Endothelial cell of umbilical vein (primary cell): ENCODE measurements around the gene SCAPER. TPM values are rescaled to one million over a fixed set of nuclear protein-coding genes. Genes with fewer than 3 reads are reported as not detected.

Source experiments
- BruUV-seq: library from RNA; stranded (reverse); fragments of 400-500 nt; replicated peaks from 2 replicates; lab custom pipeline; 2021; lab: Mats Ljungman, UMichigan
- CTCF ChIA-PET: fragments of 300-600, 350-600 bp; sonication (Branson Sonifier 250); formaldehyde crosslinking; loops from one replicate; lab custom pipeline; 2021; ENCODE audit warnings: antibody characterized with exemption, inconsistent platforms; lab: Charles Lee
- POLR2A ChIA-PET: fragments of 300-600, 350-600 bp; sonication (Branson Sonifier 250); formaldehyde crosslinking; loops from one replicate; lab custom pipeline; 2021; ENCODE audit warnings: antibody characterized with exemption, inconsistent platforms; lab: Charles Lee
- DNase-seq: peaks from one replicate; pipeline ENCODE4 v3.0.0-alpha.2; 2011; ENCODE audit warnings: low read depth, low spot score
- FAIRE-seq: peaks from 2 replicates; lab custom pipeline; 2011; peaks lifted over from hg19 to GRCh38; lab: Jason Lieb, UNC
- H2AFZ ChIP-seq: 2 replicates; pipeline ENCODE4 v1.6.0; 2012; ENCODE audit warnings: low read depth, low read length, control low read depth, inconsistent platforms
- H3K27ac ChIP-seq: 2 replicates; pipeline ENCODE4 v1.5.1; 2011; ENCODE audit warnings: low read depth, mild to moderate bottlenecking, control low read depth, low read length, moderate library complexity; ENCODE audit not compliant: insufficient read depth
- H3K27me3 ChIP-seq, 2 experiments: 2 replicates each; pipeline versions ENCODE4 v1.6.0 to v1.6.1; 2011; ENCODE audit warnings: low read length in 2 of 2, mixed read lengths in 1 of 2; ENCODE audit not compliant: control insufficient read depth in 2 of 2, insufficient read depth in 2 of 2
- H3K36me3 ChIP-seq, 2 experiments: 2 replicates in 1 of 2; 3 replicates in 1 of 2; pipeline ENCODE4 v1.5.1; 2011; ENCODE audit warnings: low read length in 2 of 2, mild to moderate bottlenecking in 1 of 2, moderate library complexity in 1 of 2; ENCODE audit not compliant: control insufficient read depth in 2 of 2, insufficient read depth in 2 of 2; ENCODE audit errors: extremely low read depth in 1 of 2
- H3K4me1 ChIP-seq: 3 replicates; pipeline ENCODE4 v1.5.1; 2011; ENCODE audit warnings: mild to moderate bottlenecking, low read length; ENCODE audit not compliant: control insufficient read depth, insufficient read depth; ENCODE audit errors: extremely low read depth
- H3K4me2 ChIP-seq: 2 replicates; pipeline ENCODE4 v1.6.1; 2011; ENCODE audit warnings: low read length, control low read depth, mixed read lengths; ENCODE audit not compliant: insufficient read depth
- H3K4me3 ChIP-seq, 3 experiments: fragments of 200-600 bp in 1 of 3; sonication (generic), shearing (Covaris generic) in 1 of 3; replicated peaks in 1 of 3; 2 replicates each; pipeline ENCODE4 v1.5.1; 2011 to 2016; ENCODE audit warnings: control low read depth in 3 of 3, low read length in 3 of 3, mild to moderate bottlenecking in 2 of 3, inconsistent platforms in 1 of 3, low read depth in 1 of 3, moderate library complexity in 1 of 3; ENCODE audit not compliant: insufficient read depth in 1 of 3
- H3K79me2 ChIP-seq: 2 replicates; pipeline ENCODE4 v1.6.0; 2012; ENCODE audit warnings: low read length, inconsistent platforms; ENCODE audit not compliant: control insufficient read depth, insufficient read depth
- H3K9ac ChIP-seq: replicated peaks from 2 replicates; pipeline ENCODE3; 2011; ENCODE audit warnings: low read length, control low read depth; ENCODE audit not compliant: insufficient read depth; ENCODE audit errors: extremely low read depth
- H3K9me1 ChIP-seq: replicated peaks from 3 replicates; pipeline ENCODE4 v1.6.0; 2011; ENCODE audit warnings: mild to moderate bottlenecking, low read length; ENCODE audit not compliant: control insufficient read depth, insufficient read depth; ENCODE audit errors: extremely low read depth
- H3K9me3 ChIP-seq: replicated peaks from 2 replicates; pipeline ENCODE4 v1.5.1; 2012; ENCODE audit warnings: low read length, inconsistent platforms; ENCODE audit not compliant: control insufficient read depth, insufficient read depth
- H4K20me1 ChIP-seq: replicated peaks from 2 replicates; pipeline ENCODE3; 2011; ENCODE audit warnings: mild to moderate bottlenecking, low read length; ENCODE audit not compliant: control insufficient read depth, insufficient read depth; ENCODE audit errors: extremely low read depth
- CTCF ChIP-seq, 2 donors: IDR thresholded peaks; 1 replicate in 1 of 2; 2 replicates in 1 of 2; pipeline ENCODE4 v1.5.1; 2011; ENCODE audit warnings: low read length in 2 of 2, mild to moderate bottlenecking in 2 of 2, moderate library complexity in 2 of 2, control low read depth in 1 of 2, inconsistent platforms in 1 of 2, low read depth in 1 of 2; ENCODE audit not compliant: insufficient read depth in 1 of 2; ENCODE audit errors: extremely low read depth in 1 of 2
- EZH2 ChIP-seq: IDR thresholded peaks from 2 replicates; pipeline ENCODE4 v1.6.1; 2012; ENCODE audit warnings: borderline replicate concordance, low read depth, mild to moderate bottlenecking, moderate library complexity, low read length, inconsistent platforms; ENCODE audit not compliant: severe bottlenecking
- FOS ChIP-seq: IDR thresholded peaks from 2 replicates; pipeline ENCODE4 v1.6.1; 2011; ENCODE audit warnings: mild to moderate bottlenecking, low read length, moderate library complexity, borderline replicate concordance; ENCODE audit not compliant: insufficient read depth
- GATA2 ChIP-seq: IDR thresholded peaks from 2 replicates; pipeline ENCODE4 v1.7.0; 2011; ENCODE audit warnings: low read depth, mild to moderate bottlenecking, moderate library complexity, mixed read lengths, low read length; ENCODE audit not compliant: insufficient read length, insufficient read depth
- JUN ChIP-seq: IDR thresholded peaks from 2 replicates; pipeline ENCODE4 v1.6.1; 2011; ENCODE audit warnings: borderline replicate concordance, low read depth; ENCODE audit not compliant: insufficient read length, insufficient read depth
- MYC ChIP-seq: IDR thresholded peaks from one replicate; pipeline ENCODE4 v1.6.1; 2011; ENCODE audit warnings: mild to moderate bottlenecking, low read depth, low read length
- POLR2A ChIP-seq: IDR thresholded peaks from 2 replicates; pipeline ENCODE4 v1.6.1; 2012; ENCODE audit warnings: low read depth, mild to moderate bottlenecking, control low read depth, low read length
- POLR2AphosphoS5 ChIP-seq: IDR thresholded peaks from 2 replicates; pipeline ENCODE4 v1.6.1; 2012; ENCODE audit warnings: low read depth, mild to moderate bottlenecking, control low read depth, low read length, moderate library complexity; ENCODE audit not compliant: insufficient read depth
- dilution Hi-C: fragments of 300-500 bp; cut with MboI; formaldehyde crosslinking; loops from one replicate; pipeline ENCODE4 v1.15.0; 2019; ENCODE audit warnings: low sequenced_read_pairs; ENCODE audit not compliant: extremely low pct_ligation_motif_present
- intact Hi-C: fragments of 100-400 bp; cut with micrococcal nuclease; formaldehyde crosslinking; loops from one replicate; pipeline ENCODE4 v1.10.0; 2022
- polyA plus RNA-seq, 4 experiments: library from polyadenylated mRNA; depleted of rRNA in 3 of 4; stranded (reverse) in 3 of 4; unstranded in 1 of 4; fragments of >200 nt; gene quantifications; 2 replicates each; pipeline versions ENCODE4 v1.2.1 to v1.2.3, GENCODE V29; 2011 to 2012; ENCODE audit warnings: missing spikeins in 1 of 4
- total RNA-seq: library from RNA; stranded (reverse); gene quantifications from 2 replicates; pipeline ENCODE4 v1.2.3, GENCODE V29; 2021
- TF ChIP-seq, protein P1 (sequence below): IDR thresholded peaks from 2 replicates; pipeline ENCODE4 v1.6.1; 2011; ENCODE audit not compliant: insufficient read depth, insufficient read length

Gene SCAPER
- total and polyA plus RNA-seq, 2 donors (not counting 3 experiments of a cell fraction or from before 2014, with no cell fraction given), result 2.7 to 12.7 TPM

DNA sequence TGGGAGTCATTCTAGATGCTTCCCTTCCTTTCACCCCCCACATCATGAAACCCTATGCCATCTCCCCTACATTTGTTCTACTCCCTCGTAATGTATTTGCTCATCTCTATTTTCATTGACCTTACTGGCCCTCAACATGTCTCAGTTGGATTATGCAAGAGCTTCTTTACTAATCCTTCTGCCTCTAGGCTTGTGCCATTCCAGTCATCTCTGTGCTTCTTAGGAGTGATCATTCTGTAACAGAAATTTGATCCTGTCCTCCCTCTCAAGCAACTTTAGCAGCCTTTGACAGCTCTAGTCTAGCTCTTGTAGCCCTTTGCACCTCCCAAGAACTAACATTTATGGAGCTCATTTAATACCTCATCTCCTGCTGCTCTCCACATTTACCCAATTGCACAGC, 503.9 kb downstream of the SCAPER start:
- Histone ChIP-seq H3K9me3 (no peaks in the 10 kb centered on the region), H3K4me3 (no peak overlapping the region), H3K9ac (no peak overlapping the region), H3K9me1 (no peaks in the 10 kb centered on the region), H3K79me2 (no peaks in the 10 kb centered on the region), H4K20me1 (no peaks in the 10 kb centered on the region), H3K4me1 (no peaks in the 10 kb centered on the region), H3K27me3 (no peaks in the 10 kb centered on the region), H3K27ac (no peak overlapping the region), H3K4me2 (no peak overlapping the region), H3K36me3 (no peaks in the 10 kb centered on the region), H2AFZ (no peak overlapping the region)
- TF ChIP-seq, protein P1, sequence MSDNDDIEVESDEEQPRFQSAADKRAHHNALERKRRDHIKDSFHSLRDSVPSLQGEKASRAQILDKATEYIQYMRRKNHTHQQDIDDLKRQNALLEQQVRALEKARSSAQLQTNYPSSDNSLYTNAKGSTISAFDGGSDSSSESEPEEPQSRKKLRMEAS, result no peak
- TF ChIP-seq EZH2 (no peak), CTCF (IDR thresholded peaks at IDR 0.05; ENCODE audit: extremely low read depth in 1 of 2, insufficient read depth in 1 of 2, low read depth in 1 of 2, low read length in 2 of 2) (no peak), FOS (no peak), POLR2AphosphoS5 (no peak), MYC (no peak), GATA2 (no peak), POLR2A (no peak), JUN (no peak)
- FAIRE-seq (no peak), DNase-seq (no peak)
- ChIA-PET CTCF (no interaction called here), POLR2A (no interaction called here)
- intact Hi-C loops, result no loop called here
- dilution Hi-C loops, result no loop called here
- no TSS peak for BruUV-seq
